ENCODE data around the gene TTLL9. TPM values are rescaled to one million over a fixed set of nuclear protein-coding genes. Genes with fewer than 3 reads are reported as not detected.

The TTLL9 gene
- total RNA-seq, 8 experiments from 2014 or later, result 0.76 to 12.0 (median 2.5) TPM

GRCh38 chr20:31972471-31973021 lies 102.1 kb downstream of the TTLL9 start:
- 0 to 68% (median 40%) methylated on average over 1 to 4 of the region's 4 CpGs; no CpG with 5 or more reads in 3 of the 10 experiments for WGBS, 10 experiments
- ATAC-seq (replicated peaks in 6 of 8), result no peak

GRCh38 chr20:31974296-31974695 lies 103.9 kb downstream of the TTLL9 start:
- in situ Hi-C loops (cut with MboI; ENCODE audit: low pct_unique_long_range_greater_than_20kb in 2 of 9, low sequenced_read_pairs in 9 of 9, unreplicated experiment in 9 of 9), result loop anchor here in 2 of 9 experiments (25.0 kb wide), 2 partner anchors 88 to 112 kb away; partner anchors contain the start of genes DUSP15 (in 1 of the 2), HCK (in 1 of the 2) and TTLL9 (in 1 of the 2)
- H3K4me3 ChIP-seq, result peak overlapping the region in 1 of 5 donors; percentile 18
- peaks cover 16 to 26% of the 10 kb centered on the region in 2 donors for H3K4me1 ChIP-seq (replicated peaks in 1 of 2)
- H3K27ac ChIP-seq, result peak overlapping the region in 1 of 2 donors; percentile 47
- no peak for ATAC-seq (replicated peaks in 6 of 8)
- WGBS, 10 experiments, result 33 to 100% (median 65%) methylated on average over 1 to 2 of the region's 2 CpGs; no CpG with 5 or more reads in 4 of the 10 experiments

More at GRCh38 chr20:31972471-31973021, 102.1 kb downstream of the TTLL9 start:
- Histone ChIP-seq H3K4me1 (replicated peaks in 1 of 2) (peaks cover 16 to 26% of the 10 kb centered on the region in 2 donors), H3K27ac (no peak overlapping the region), H3K4me3 (no peak overlapping the region)
- in situ Hi-C loops (cut with MboI; ENCODE audit: low pct_unique_long_range_greater_than_20kb in 2 of 9, low sequenced_read_pairs in 9 of 9, unreplicated experiment in 9 of 9), result loop anchor here in 2 of 9 experiments (25.0 kb wide), 2 partner anchors 90 to 110 kb away; partner anchors contain the start of genes DUSP15 (in 1 of the 2), HCK (in 1 of the 2) and TTLL9 (in 1 of the 2)

GRCh38 chr20:31974951-31975487 lies 104.6 kb downstream of the TTLL9 start:
- peaks cover 16 to 25% of the 10 kb centered on the region in 2 donors for H3K4me1 ChIP-seq (replicated peaks in 1 of 2)
- peak overlapping the region in 3 of 5 donors; percentile 1 to 18 (median 17) for H3K4me3 ChIP-seq
- 0 to 13% (median 8%) methylated on average over 1 to 4 of the region's 10 CpGs; no CpG with 5 or more reads in 6 of the 10 experiments for WGBS, 10 experiments
- in situ Hi-C loops (cut with MboI; ENCODE audit: low pct_unique_long_range_greater_than_20kb in 2 of 9, low sequenced_read_pairs in 9 of 9, unreplicated experiment in 9 of 9), result loop anchor here in 2 of 9 experiments (25.0 kb wide), 2 partner anchors 87 to 113 kb away; partner anchors contain the start of genes DUSP15 (in 1 of the 2), HCK (in 1 of the 2) and TTLL9 (in 1 of the 2)
- peak overlapping the region; percentile 47 to 73 for H3K27ac ChIP-seq
- peak in 7 of 8 experiments; percentile 58 to 77 (median 72) for ATAC-seq (replicated peaks in 6 of 8)

GRCh38 chr20:31975874-31976273 lies 105.4 kb downstream of the TTLL9 start:
- Histone ChIP-seq H3K4me3 (no peak overlapping the region), H3K4me1 (replicated peaks in 1 of 2) (peaks cover 16% of the 10 kb centered on the region in 2 donors), H3K27ac (no peak overlapping the region)
- in situ Hi-C loops (cut with MboI; ENCODE audit: low pct_unique_long_range_greater_than_20kb in 2 of 9, low sequenced_read_pairs in 9 of 9, unreplicated experiment in 9 of 9), result no loop called here
- WGBS, 10 experiments, result 23 to 94% (median 71%) methylated on average over 2 of the region's 2 CpGs; no CpG with 5 or more reads in 4 of the 10 experiments
- no peak for ATAC-seq (replicated peaks in 6 of 8)

GRCh38 chr20:31977080-31977479 lies 106.6 kb downstream of the TTLL9 start:
- in situ Hi-C loops (cut with MboI; ENCODE audit: low pct_unique_long_range_greater_than_20kb in 2 of 9, low sequenced_read_pairs in 9 of 9, unreplicated experiment in 9 of 9), result no loop called here
- peaks cover 13 to 16% of the 10 kb centered on the region in 2 donors for H3K4me1 ChIP-seq (replicated peaks in 1 of 2)
- ATAC-seq (replicated peaks in 6 of 8), result no peak
- no peak overlapping the region for H3K27ac ChIP-seq
- H3K4me3 ChIP-seq, result no peak overlapping the region
- 0 to 100% (median 68%) methylated on average over 1 to 4 of the region's 4 CpGs; no CpG with 5 or more reads in 4 of the 10 experiments for WGBS, 10 experiments

GRCh38 chr20:31979713-31980426 lies 109.4 kb downstream of the TTLL9 start:
- Histone ChIP-seq H3K4me1 (replicated peaks in 1 of 2) (peaks cover 6 to 8% of the 10 kb centered on the region in 2 donors), H3K4me3 (no peak overlapping the region), H3K27ac (no peak overlapping the region)
- ATAC-seq (replicated peaks in 6 of 8), result no peak
- in situ Hi-C loops (cut with MboI; ENCODE audit: low pct_unique_long_range_greater_than_20kb in 2 of 9, low sequenced_read_pairs in 9 of 9, unreplicated experiment in 9 of 9), result no loop called here
- 0 to 100% (median 70%) methylated on average over 1 to 5 of the region's 6 CpGs; no CpG with 5 or more reads in 2 of the 10 experiments for WGBS, 10 experiments

- H3K4me3 ChIP-seq, result no peak overlapping the region
- no peak overlapping the region for H3K27ac ChIP-seq
- 17 to 83% (median 69%) methylated on average over 1 to 2 of the region's 2 CpGs; no CpG with 5 or more reads in 3 of the 10 experiments for WGBS, 10 experiments
- in situ Hi-C loops (cut with MboI; ENCODE audit: low pct_unique_long_range_greater_than_20kb in 2 of 9, low sequenced_read_pairs in 9 of 9, unreplicated experiment in 9 of 9), result no loop called here
- no peak for ATAC-seq (replicated peaks in 6 of 8)
- H3K4me1 ChIP-seq (replicated peaks in 1 of 2), result no peaks in the 10 kb centered on the region
These were observed 111.3 kb downstream of the TTLL9 start for GRCh38 chr20:31981784-31982183.

GRCh38 chr20:31984981-31985471 lies 114.6 kb downstream of the TTLL9 start:
- H3K27ac ChIP-seq, result no peak overlapping the region
- H3K4me1 ChIP-seq (replicated peaks in 1 of 2), result no peaks in the 10 kb centered on the region
- peak in 5 of 8 experiments; percentile 52 to 69 (median 59) for ATAC-seq (replicated peaks in 6 of 8)
- 0 to 20% (median 14%) methylated on average over 1 to 3 of the region's 6 CpGs; no CpG with 5 or more reads in 4 of the 10 experiments for WGBS, 10 experiments
- in situ Hi-C loops (cut with MboI; ENCODE audit: low pct_unique_long_range_greater_than_20kb in 2 of 9, low sequenced_read_pairs in 9 of 9, unreplicated experiment in 9 of 9), result no loop called here
- no peak overlapping the region for H3K4me3 ChIP-seq

GRCh38 chr20:31987744-31988143 lies 117.3 kb downstream of the TTLL9 start:
- no peak overlapping the region for H3K27ac ChIP-seq
- in situ Hi-C loops (cut with MboI; ENCODE audit: low pct_unique_long_range_greater_than_20kb in 2 of 9, low sequenced_read_pairs in 9 of 9, unreplicated experiment in 9 of 9), result no loop called here
- no peaks in the 10 kb centered on the region for H3K4me1 ChIP-seq (replicated peaks in 1 of 2)
- H3K4me3 ChIP-seq, result no peak overlapping the region
- peak in 3 of 8 experiments; percentile 34 to 99 (median 99) for ATAC-seq (replicated peaks in 6 of 8)
- 0 to 33% methylated on average over 1 of the region's 1 CpG; no CpG with 5 or more reads in 8 of the 10 experiments for WGBS, 10 experiments

- 29 to 85% (median 73%) methylated on average over 1 to 4 of the region's 5 CpGs; no CpG with 5 or more reads in 5 of the 10 experiments for WGBS, 10 experiments
- H3K27ac ChIP-seq, result no peak overlapping the region
- no peak overlapping the region for H3K4me3 ChIP-seq
- ATAC-seq (replicated peaks in 6 of 8), result no peak
- in situ Hi-C loops (cut with MboI; ENCODE audit: low pct_unique_long_range_greater_than_20kb in 2 of 9, low sequenced_read_pairs in 9 of 9, unreplicated experiment in 9 of 9), result no loop called here
- H3K4me1 ChIP-seq (replicated peaks in 1 of 2), result no peaks in the 10 kb centered on the region
These were observed 118.1 kb downstream of the TTLL9 start for GRCh38 chr20:31988430-31989015.

GRCh38 chr20:31989030-31989645 lies 118.7 kb downstream of the TTLL9 start:
- no peak overlapping the region for H3K4me3 ChIP-seq
- in situ Hi-C loops (cut with MboI; ENCODE audit: low pct_unique_long_range_greater_than_20kb in 2 of 9, low sequenced_read_pairs in 9 of 9, unreplicated experiment in 9 of 9), result no loop called here
- H3K4me1 ChIP-seq (replicated peaks in 1 of 2), result no peaks in the 10 kb centered on the region
- ATAC-seq (replicated peaks in 6 of 8), result no peak
- H3K27ac ChIP-seq, result no peak overlapping the region
- 0 to 75% (median 36%) methylated on average over 1 to 4 of the region's 8 CpGs; no CpG with 5 or more reads in 2 of the 10 experiments for WGBS, 10 experiments

All from motor neuron (in vitro differentiated cells).